HL-60 (cell line): ENCODE data around the gene TCHP.

ENCODE experiments used
- GABPA ChIP-seq: IDR thresholded peaks from 2 replicates; pipeline ENCODE4 v1.6.1; 2012; ENCODE audit warnings: low read depth
- POLR2AphosphoS5 ChIP-seq: IDR thresholded peaks from 2 replicates; pipeline ENCODE4 v1.6.1; 2012; ENCODE audit warnings: low read depth
- SPI1 ChIP-seq: IDR thresholded peaks from 2 replicates; pipeline ENCODE4 v1.6.1; 2012; ENCODE audit warnings: low read depth, mild to moderate bottlenecking, borderline replicate concordance
- TF ChIP-seq, protein P1 (sequence below): IDR thresholded peaks from one replicate; pipeline ENCODE4 v1.5.1; 2011; ENCODE audit warnings: low read length, control low read depth, inconsistent platforms; ENCODE audit not compliant: insufficient read depth
- TF ChIP-seq, protein P2 (sequence below): IDR thresholded peaks from 2 replicates; pipeline ENCODE4 v1.6.1; 2012; ENCODE audit warnings: low read depth; ENCODE audit not compliant: insufficient replicate concordance

DNA sequence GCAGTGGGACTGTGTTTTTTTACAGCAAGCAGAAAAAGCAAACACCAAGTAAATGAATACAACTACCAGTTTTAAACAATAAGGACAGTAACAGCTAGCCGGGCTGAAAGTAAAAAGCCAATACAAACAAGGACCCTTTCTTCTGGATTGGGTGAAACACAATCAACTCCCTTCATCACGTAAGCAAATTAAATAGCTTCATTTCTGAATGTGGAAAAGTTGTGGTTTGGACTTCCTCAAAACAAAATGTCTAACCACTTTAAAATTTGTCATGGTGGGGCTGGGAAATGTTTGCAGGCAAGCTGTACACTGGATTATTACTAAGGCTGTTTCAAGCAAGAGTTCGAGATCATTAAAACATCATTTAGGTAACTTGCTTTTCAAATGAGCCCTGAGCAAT, 47.4 kb downstream of the TCHP start:
- TF ChIP-seq, protein P1, sequence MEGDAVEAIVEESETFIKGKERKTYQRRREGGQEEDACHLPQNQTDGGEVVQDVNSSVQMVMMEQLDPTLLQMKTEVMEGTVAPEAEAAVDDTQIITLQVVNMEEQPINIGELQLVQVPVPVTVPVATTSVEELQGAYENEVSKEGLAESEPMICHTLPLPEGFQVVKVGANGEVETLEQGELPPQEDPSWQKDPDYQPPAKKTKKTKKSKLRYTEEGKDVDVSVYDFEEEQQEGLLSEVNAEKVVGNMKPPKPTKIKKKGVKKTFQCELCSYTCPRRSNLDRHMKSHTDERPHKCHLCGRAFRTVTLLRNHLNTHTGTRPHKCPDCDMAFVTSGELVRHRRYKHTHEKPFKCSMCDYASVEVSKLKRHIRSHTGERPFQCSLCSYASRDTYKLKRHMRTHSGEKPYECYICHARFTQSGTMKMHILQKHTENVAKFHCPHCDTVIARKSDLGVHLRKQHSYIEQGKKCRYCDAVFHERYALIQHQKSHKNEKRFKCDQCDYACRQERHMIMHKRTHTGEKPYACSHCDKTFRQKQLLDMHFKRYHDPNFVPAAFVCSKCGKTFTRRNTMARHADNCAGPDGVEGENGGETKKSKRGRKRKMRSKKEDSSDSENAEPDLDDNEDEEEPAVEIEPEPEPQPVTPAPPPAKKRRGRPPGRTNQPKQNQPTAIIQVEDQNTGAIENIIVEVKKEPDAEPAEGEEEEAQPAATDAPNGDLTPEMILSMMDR, result no peak
- TF ChIP-seq SPI1, result peak; percentile 91
- TF ChIP-seq, protein P2, sequence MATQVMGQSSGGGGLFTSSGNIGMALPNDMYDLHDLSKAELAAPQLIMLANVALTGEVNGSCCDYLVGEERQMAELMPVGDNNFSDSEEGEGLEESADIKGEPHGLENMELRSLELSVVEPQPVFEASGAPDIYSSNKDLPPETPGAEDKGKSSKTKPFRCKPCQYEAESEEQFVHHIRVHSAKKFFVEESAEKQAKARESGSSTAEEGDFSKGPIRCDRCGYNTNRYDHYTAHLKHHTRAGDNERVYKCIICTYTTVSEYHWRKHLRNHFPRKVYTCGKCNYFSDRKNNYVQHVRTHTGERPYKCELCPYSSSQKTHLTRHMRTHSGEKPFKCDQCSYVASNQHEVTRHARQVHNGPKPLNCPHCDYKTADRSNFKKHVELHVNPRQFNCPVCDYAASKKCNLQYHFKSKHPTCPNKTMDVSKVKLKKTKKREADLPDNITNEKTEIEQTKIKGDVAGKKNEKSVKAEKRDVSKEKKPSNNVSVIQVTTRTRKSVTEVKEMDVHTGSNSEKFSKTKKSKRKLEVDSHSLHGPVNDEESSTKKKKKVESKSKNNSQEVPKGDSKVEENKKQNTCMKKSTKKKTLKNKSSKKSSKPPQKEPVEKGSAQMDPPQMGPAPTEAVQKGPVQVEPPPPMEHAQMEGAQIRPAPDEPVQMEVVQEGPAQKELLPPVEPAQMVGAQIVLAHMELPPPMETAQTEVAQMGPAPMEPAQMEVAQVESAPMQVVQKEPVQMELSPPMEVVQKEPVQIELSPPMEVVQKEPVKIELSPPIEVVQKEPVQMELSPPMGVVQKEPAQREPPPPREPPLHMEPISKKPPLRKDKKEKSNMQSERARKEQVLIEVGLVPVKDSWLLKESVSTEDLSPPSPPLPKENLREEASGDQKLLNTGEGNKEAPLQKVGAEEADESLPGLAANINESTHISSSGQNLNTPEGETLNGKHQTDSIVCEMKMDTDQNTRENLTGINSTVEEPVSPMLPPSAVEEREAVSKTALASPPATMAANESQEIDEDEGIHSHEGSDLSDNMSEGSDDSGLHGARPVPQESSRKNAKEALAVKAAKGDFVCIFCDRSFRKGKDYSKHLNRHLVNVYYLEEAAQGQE, result no peak
- no peak for TF ChIP-seq POLR2AphosphoS5
- TF ChIP-seq GABPA, result no peak
